Hematopoietic multipotent progenitor cell treated with erythropoietin and hydrocortisone succinate and interleukin-3 and kit ligand, for 17 days (in vitro differentiated cells): Measurements from ENCODE around the gene PPP1R7.

Source experiments
- DNase-seq: peaks from one replicate; pipeline ENCODE4 v3.0.0-alpha.2; 2015; ENCODE audit warnings: low spot score

The PPP1R7 gene

GRCh38 chr2:241213041-241213440 lies 62.8 kb downstream of the PPP1R7 start:
- no peak for DNase-seq

- DNase-seq = no peak
Observed at GRCh38 chr2:241213567-241213966, 63.3 kb downstream of the PPP1R7 start.

GRCh38 chr2:241214209-241214608 lies 63.9 kb downstream of the PPP1R7 start:
- no peak for DNase-seq

- DNase-seq = no peak
Observed at GRCh38 chr2:241214766-241215165, 64.5 kb downstream of the PPP1R7 start.

GRCh38 chr2:241215421-241215820 lies 65.2 kb downstream of the PPP1R7 start:
- no peak for DNase-seq

GRCh38 chr2:241216211-241216761 lies 66.0 kb downstream of the PPP1R7 start:
- DNase-seq = no peak

GRCh38 chr2:241217320-241218031 lies 67.2 kb downstream of the PPP1R7 start:
- peak; percentile 9 for DNase-seq

- peak; percentile 10 for DNase-seq
Observed at GRCh38 chr2:241218131-241219029, 68.1 kb downstream of the PPP1R7 start.

GRCh38 chr2:241219030-241219382 lies 68.7 kb downstream of the PPP1R7 start:
- DNase-seq = no peak

GRCh38 chr2:241219856-241220356 lies 69.6 kb downstream of the PPP1R7 start:
- DNase-seq = no peak

GRCh38 chr2:241223211-241224017 lies 73.1 kb downstream of the PPP1R7 start:
- no peak for DNase-seq

- DNase-seq = no peak
Observed at GRCh38 chr2:241224018-241224850, 74.0 kb downstream of the PPP1R7 start.

- DNase-seq = no peak
Observed at GRCh38 chr2:241224851-241225438, 74.7 kb downstream of the PPP1R7 start.

GRCh38 chr2:241225545-241225944 lies 75.3 kb downstream of the PPP1R7 start:
- no peak for DNase-seq

- DNase-seq = no peak
Observed at GRCh38 chr2:241225983-241226382, 75.7 kb downstream of the PPP1R7 start.

- DNase-seq = no peak
Observed at GRCh38 chr2:241226723-241227572, 76.7 kb downstream of the PPP1R7 start.

GRCh38 chr2:241227594-241227993 lies 77.3 kb downstream of the PPP1R7 start:
- no peak for DNase-seq

- DNase-seq = no peak
Observed at GRCh38 chr2:241228081-241228859, 78.0 kb downstream of the PPP1R7 start.
